NCI-H2171 (cell line): Measurements from ENCODE around the gene BACE2.

Source experiments
- DNase-seq: peaks from one replicate; lab custom pipeline; 2025; lab: John Stamatoyannopoulos, UW

BACE2 gene

GRCh38 chr21:41148798-41149197, 19.2 kb upstream of the BACE2 start:
- no peak for DNase-seq

- no peak for DNase-seq
These were observed 18.8 kb upstream of the BACE2 start for GRCh38 chr21:41149199-41149598.

- no peak for DNase-seq
These were observed 15.8 kb upstream of the BACE2 start for GRCh38 chr21:41152147-41152546.

GRCh38 chr21:41153443-41153842, 14.5 kb upstream of the BACE2 start:
- no peak for DNase-seq

- DNase-seq, result no peak
These were observed 11.8 kb upstream of the BACE2 start for GRCh38 chr21:41156142-41156541.

- no peak for DNase-seq
These were observed 9.9 kb upstream of the BACE2 start for GRCh38 chr21:41158026-41158425.

GRCh38 chr21:41160036-41160435, 7.9 kb upstream of the BACE2 start:
- no peak for DNase-seq

GRCh38 chr21:41161428-41161827, 6.5 kb upstream of the BACE2 start:
- DNase-seq, result no peak

- DNase-seq, result no peak
These were observed 5.9 kb upstream of the BACE2 start for GRCh38 chr21:41162096-41162495.

- no peak for DNase-seq
These were observed 4.9 kb upstream of the BACE2 start for GRCh38 chr21:41163091-41163490.

- DNase-seq, result no peak
These were observed 3.9 kb upstream of the BACE2 start for GRCh38 chr21:41164052-41164451.

GRCh38 chr21:41164981-41165655, 2.8 kb upstream of the BACE2 start:
- no peak for DNase-seq

GRCh38 chr21:41166884-41167283, 1.1 kb upstream of the BACE2 start:
- DNase-seq, result no peak

GRCh38 chr21:41168391-41169257, 664 bp downstream of the BACE2 start:
- DNase-seq, result no peak

GRCh38 chr21:41169258-41169576, 1.3 kb downstream of the BACE2 start:
- DNase-seq, result no peak

- no peak for DNase-seq
These were observed 1.7 kb downstream of the BACE2 start for GRCh38 chr21:41169701-41170100.

GRCh38 chr21:41170442-41170841, 2.5 kb downstream of the BACE2 start:
- no peak for DNase-seq

- DNase-seq, result no peak
These were observed 3.1 kb downstream of the BACE2 start for GRCh38 chr21:41170859-41171609.

GRCh38 chr21:41175080-41175479, 7.1 kb downstream of the BACE2 start:
- no peak for DNase-seq

GRCh38 chr21:41176846-41177245, 8.9 kb downstream of the BACE2 start:
- DNase-seq, result no peak

GRCh38 chr21:41180752-41181151, 12.8 kb downstream of the BACE2 start:
- no peak for DNase-seq

- no peak for DNase-seq
These were observed 14.6 kb downstream of the BACE2 start for GRCh38 chr21:41182547-41182946.

- no peak for DNase-seq
These were observed 15.6 kb downstream of the BACE2 start for GRCh38 chr21:41183575-41183974.
